ENCODE results near the gene GPR68. TPM values are rescaled to one million over a fixed set of nuclear protein-coding genes. Genes with fewer than 3 reads are reported as not detected.
A peak's percentile ranks its signal among the peaks of the same experiment; 100 is the strongest.

Gene GPR68
- total RNA-seq, 1 donor = 8.0 TPM

DNA sequence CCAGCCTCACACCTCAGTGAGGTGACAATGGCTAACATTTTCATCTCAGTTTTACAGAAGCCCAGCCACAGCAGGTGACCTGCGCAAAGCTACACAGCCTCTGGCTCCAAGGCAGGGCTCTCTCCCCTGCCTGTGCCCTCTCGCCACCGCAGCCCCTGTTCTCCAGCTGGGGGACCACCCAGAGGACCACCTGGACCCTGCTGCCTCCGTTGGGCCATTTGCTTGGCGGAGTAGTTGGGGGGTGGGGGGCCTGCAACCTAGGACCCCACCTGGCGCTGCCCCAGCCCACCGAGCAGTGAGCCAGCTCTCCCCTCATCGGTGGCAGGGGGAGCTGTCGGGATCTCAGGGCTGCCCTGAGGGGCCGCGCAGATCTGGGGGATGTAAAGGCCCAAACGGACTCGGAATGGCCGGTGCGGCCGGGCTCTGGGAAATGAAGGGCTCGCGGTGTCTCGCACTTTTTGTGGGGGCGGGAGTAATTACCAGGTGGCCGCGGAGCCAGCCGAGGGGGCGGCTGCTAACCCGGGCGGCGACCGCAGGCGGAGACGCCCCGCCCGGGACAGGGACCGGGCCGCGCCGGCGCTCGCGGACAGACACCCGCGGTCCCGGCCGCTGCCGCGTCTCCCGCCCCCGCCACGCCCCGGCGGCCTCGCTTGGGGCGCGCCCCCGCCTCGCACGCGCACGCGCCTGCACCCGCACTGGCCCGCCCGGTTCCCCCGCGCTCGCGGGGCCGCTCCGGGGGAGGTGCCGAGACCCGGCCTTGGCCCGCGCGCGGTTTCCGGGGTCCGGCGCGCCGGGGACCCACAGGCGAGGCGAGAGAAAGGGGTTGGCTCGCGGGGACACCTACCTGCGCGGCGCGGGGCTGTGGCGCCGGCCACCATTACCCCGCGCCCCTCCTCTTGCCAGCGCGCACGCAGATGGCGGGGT lies 8.6 kb upstream of the GPR68 start:
- DNase-seq (ENCODE audit: insufficient read length, low spot score, missing footprints) = no peak
- Histone ChIP-seq H3K79me2 (ENCODE audit: insufficient read depth, low read length) (no peaks in the 10 kb centered on the region), H2AFZ (ENCODE audit: low read length) (peak overlapping the region; percentile 39)

DNA sequence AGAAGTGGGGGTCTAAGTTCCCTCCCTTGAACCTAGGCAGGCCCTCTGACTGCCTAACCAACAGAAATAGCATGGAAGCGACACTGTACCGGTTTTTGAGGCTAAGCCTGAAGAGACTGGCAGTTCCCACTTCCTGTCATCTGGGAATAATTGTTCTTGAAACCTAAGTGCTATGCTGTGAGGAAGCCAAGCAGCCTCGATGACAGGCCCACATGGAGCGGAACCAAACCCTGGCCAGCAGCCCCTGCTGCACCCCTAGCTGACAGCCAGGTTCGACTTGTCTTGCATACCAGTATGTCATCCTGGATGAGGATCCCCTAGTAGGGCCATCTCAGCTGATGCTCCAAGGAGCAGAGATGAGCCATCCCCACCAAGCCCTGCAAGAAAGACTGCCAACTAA lies 6.4 kb upstream of the GPR68 start:
- no peak for DNase-seq (ENCODE audit: insufficient read length, low spot score, missing footprints)
- TF ChIP-seq, protein P1, sequence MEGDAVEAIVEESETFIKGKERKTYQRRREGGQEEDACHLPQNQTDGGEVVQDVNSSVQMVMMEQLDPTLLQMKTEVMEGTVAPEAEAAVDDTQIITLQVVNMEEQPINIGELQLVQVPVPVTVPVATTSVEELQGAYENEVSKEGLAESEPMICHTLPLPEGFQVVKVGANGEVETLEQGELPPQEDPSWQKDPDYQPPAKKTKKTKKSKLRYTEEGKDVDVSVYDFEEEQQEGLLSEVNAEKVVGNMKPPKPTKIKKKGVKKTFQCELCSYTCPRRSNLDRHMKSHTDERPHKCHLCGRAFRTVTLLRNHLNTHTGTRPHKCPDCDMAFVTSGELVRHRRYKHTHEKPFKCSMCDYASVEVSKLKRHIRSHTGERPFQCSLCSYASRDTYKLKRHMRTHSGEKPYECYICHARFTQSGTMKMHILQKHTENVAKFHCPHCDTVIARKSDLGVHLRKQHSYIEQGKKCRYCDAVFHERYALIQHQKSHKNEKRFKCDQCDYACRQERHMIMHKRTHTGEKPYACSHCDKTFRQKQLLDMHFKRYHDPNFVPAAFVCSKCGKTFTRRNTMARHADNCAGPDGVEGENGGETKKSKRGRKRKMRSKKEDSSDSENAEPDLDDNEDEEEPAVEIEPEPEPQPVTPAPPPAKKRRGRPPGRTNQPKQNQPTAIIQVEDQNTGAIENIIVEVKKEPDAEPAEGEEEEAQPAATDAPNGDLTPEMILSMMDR (IDR thresholded peaks at IDR 0.05; ENCODE audit: extremely low read depth, low read depth, low read length) = no peak
- Histone ChIP-seq H2AFZ (ENCODE audit: low read length) (no peak overlapping the region), H3K9me3 (ENCODE audit: low read depth, low read length) (no peaks in the 10 kb centered on the region), H3K4me1 (ENCODE audit: insufficient read depth, low read length) (peaks cover 6% of the 10 kb centered on the region), H3K4me2 (ENCODE audit: insufficient read depth, low read length) (no peak overlapping the region), H4K20me1 (ENCODE audit: insufficient read depth, low read length) (no peaks in the 10 kb centered on the region), H3K79me2 (ENCODE audit: insufficient read depth, low read length) (no peaks in the 10 kb centered on the region), H3K36me3 (ENCODE audit: insufficient read depth, low read length) (no peaks in the 10 kb centered on the region), H3K27me3 (ENCODE audit: insufficient read depth, low read length) (no peaks in the 10 kb centered on the region), H3K4me3 (ENCODE audit: insufficient read depth, low read length) (no peak overlapping the region), H3K27ac (ENCODE audit: low read depth, low read length) (no peak overlapping the region)

More for the DNA sequence above, 8.6 kb upstream of the GPR68 start:
- H3K4me2 ChIP-seq (ENCODE audit: insufficient read depth, low read length) = peak overlapping the region; percentile 78
- H3K4me3 ChIP-seq (ENCODE audit: insufficient read depth, low read length) = peak overlapping the region; percentile 71
- H3K9me3 ChIP-seq (ENCODE audit: low read depth, low read length) = no peaks in the 10 kb centered on the region
- H3K27me3 ChIP-seq (ENCODE audit: insufficient read depth, low read length) = no peaks in the 10 kb centered on the region
- no peaks in the 10 kb centered on the region for H4K20me1 ChIP-seq (ENCODE audit: insufficient read depth, low read length)
- no peak overlapping the region for H3K27ac ChIP-seq (ENCODE audit: low read depth, low read length)
- H3K36me3 ChIP-seq (ENCODE audit: insufficient read depth, low read length) = no peaks in the 10 kb centered on the region
- peaks cover 6% of the 10 kb centered on the region for H3K4me1 ChIP-seq (ENCODE audit: insufficient read depth, low read length)
- TF ChIP-seq, protein P1 (IDR thresholded peaks at IDR 0.05; ENCODE audit: extremely low read depth, low read depth, low read length) = no peak

DNA sequence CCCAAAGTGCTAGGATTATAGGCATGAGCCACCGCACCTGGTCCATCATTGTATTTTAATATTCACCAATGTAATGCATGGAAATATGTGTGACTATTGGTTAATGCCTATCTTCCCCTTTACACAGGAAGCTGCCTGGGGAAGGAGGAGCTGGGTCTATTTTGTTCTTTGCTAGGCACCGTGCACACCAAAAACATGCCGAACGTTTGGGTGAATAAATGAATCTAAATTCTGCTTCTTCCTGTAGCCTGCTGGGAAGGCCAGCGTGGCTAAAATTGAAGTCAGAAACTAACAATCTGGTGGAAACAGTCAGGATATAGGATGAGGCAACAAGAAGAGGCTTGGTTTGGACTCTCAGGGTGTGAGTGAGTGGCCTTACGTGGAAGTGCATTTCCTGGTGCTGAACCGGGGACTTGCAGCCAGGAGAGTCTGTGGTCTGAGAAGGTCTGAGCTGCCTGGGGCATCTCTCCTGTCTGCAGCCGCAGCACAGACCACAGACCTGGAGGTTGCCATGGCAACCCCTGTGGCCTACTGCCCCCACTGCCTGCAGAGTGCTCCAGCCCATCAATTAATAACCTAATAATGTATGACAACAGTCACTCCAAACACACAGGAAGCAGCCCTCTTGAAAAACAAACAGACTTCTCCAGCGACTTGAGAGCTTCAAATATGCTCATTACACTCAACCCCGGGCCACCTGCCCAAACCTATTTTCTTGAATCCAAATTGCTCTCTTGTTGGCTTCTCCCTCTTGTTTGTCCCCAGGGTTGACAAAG lies 5.5 kb upstream of the GPR68 start:
- no peak for DNase-seq (ENCODE audit: insufficient read length, low spot score, missing footprints)
- no peak overlapping the region for H2AFZ ChIP-seq (ENCODE audit: low read length)
- H3K36me3 ChIP-seq (ENCODE audit: insufficient read depth, low read length) = no peaks in the 10 kb centered on the region
- no peak overlapping the region for H3K27ac ChIP-seq (ENCODE audit: low read depth, low read length)
- no peaks in the 10 kb centered on the region for H4K20me1 ChIP-seq (ENCODE audit: insufficient read depth, low read length)
- H3K9me3 ChIP-seq (ENCODE audit: low read depth, low read length) = no peaks in the 10 kb centered on the region
- no peaks in the 10 kb centered on the region for H3K79me2 ChIP-seq (ENCODE audit: insufficient read depth, low read length)
- no peak overlapping the region for H3K4me2 ChIP-seq (ENCODE audit: insufficient read depth, low read length)
- TF ChIP-seq, protein P1 (IDR thresholded peaks at IDR 0.05; ENCODE audit: extremely low read depth, low read depth, low read length) = no peak
- no peak overlapping the region for H3K4me3 ChIP-seq (ENCODE audit: insufficient read depth, low read length)
- peaks cover 6% of the 10 kb centered on the region for H3K4me1 ChIP-seq (ENCODE audit: insufficient read depth, low read length)
- H3K27me3 ChIP-seq (ENCODE audit: insufficient read depth, low read length) = no peaks in the 10 kb centered on the region
